Bronchial epithelial cell (primary cell): ENCODE measurements around the gene SPCS3. TPM values are rescaled to one million over a fixed set of nuclear protein-coding genes. Genes with fewer than 3 reads are reported as not detected.
A peak's percentile ranks its signal among the peaks of the same experiment; 100 is the strongest.

Experiments
- DNase-seq: peaks from one replicate; pipeline ENCODE4 v3.0.0-alpha.2; 2010; ENCODE audit warnings: low read depth
- FAIRE-seq: peaks from 2 replicates; lab custom pipeline; 2011; peaks lifted over from hg19 to GRCh38; lab: Jason Lieb, UNC
- H3K27me3 ChIP-seq: 2 replicates; pipeline ENCODE4 v1.5.1; 2011; ENCODE audit warnings: low read length; ENCODE audit not compliant: control insufficient read depth, insufficient read depth
- H3K36me3 ChIP-seq: 2 replicates; pipeline ENCODE4 v1.5.1; 2011; ENCODE audit warnings: low read length; ENCODE audit not compliant: control insufficient read depth, insufficient read depth
- H3K4me3 ChIP-seq: 2 replicates; pipeline ENCODE4 v1.5.1; 2011; ENCODE audit warnings: mild to moderate bottlenecking, low read depth, low read length, control low read depth
- total RNA-seq: library from RNA; depleted of rRNA; stranded (reverse); fragments of >200 nt; gene quantifications from 2 replicates; pipeline ENCODE4 v1.2.1, GENCODE V29; 2014
- TF ChIP-seq, protein P1 (sequence below): IDR thresholded peaks from 2 replicates; pipeline ENCODE4 v1.5.1; 2011; ENCODE audit warnings: mild to moderate bottlenecking, moderate library complexity, low read length, control low read depth, inconsistent platforms; ENCODE audit not compliant: insufficient read depth, severe bottlenecking

SPCS3 gene
- total RNA-seq, 1 donor from 2014 or later = 143 TPM

DNA sequence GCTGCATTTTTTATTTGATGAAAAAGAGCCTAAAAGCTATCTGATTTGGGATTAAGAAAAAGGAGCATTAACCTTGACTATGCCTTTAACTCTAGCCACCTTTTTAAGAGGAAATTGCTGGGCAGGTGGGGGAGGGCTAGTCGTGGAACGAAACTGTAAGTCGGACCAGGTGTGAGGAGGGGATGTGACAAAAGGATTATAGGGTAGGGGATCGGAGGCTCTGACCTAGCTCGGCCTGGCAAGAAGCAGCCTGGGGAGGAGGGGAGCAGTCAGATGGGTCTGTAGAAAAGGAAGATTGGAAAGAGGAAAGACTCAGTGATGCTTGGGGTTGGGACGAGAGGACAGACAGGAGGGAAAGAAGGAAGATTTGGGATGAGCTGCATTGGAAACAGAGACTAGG, 21.1 kb upstream of the SPCS3 start:
- Histone ChIP-seq H3K4me3 (no peak overlapping the region), H3K36me3 (no peaks in the 10 kb centered on the region), H3K27me3 (no peaks in the 10 kb centered on the region)
- TF ChIP-seq, protein P1, sequence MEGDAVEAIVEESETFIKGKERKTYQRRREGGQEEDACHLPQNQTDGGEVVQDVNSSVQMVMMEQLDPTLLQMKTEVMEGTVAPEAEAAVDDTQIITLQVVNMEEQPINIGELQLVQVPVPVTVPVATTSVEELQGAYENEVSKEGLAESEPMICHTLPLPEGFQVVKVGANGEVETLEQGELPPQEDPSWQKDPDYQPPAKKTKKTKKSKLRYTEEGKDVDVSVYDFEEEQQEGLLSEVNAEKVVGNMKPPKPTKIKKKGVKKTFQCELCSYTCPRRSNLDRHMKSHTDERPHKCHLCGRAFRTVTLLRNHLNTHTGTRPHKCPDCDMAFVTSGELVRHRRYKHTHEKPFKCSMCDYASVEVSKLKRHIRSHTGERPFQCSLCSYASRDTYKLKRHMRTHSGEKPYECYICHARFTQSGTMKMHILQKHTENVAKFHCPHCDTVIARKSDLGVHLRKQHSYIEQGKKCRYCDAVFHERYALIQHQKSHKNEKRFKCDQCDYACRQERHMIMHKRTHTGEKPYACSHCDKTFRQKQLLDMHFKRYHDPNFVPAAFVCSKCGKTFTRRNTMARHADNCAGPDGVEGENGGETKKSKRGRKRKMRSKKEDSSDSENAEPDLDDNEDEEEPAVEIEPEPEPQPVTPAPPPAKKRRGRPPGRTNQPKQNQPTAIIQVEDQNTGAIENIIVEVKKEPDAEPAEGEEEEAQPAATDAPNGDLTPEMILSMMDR = no peak
- no peak for DNase-seq
- FAIRE-seq = no peak

DNA sequence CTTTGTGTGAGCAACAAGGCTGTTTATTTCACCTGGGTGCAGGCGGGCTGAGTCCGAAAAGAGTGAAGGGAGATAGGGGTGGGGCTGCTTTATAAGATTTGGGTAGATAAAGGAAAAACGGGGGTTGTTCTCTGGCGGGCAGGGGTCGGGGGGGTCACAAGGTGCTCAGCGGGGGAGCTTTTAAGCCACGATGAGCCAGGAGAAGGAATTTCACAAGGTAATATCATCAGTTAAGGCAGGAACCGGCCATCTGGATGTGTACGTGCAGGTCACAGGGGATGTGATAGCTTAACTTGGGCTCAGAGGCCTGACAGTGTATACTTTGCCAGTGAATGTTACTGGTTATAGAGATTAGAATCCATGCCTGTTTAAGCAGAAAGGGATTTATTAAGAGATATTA, 19.7 kb upstream of the SPCS3 start:
- FAIRE-seq (no peak), DNase-seq (no peak)
- TF ChIP-seq, protein P1 = no peak
- Histone ChIP-seq H3K27me3 (no peaks in the 10 kb centered on the region), H3K4me3 (no peak overlapping the region), H3K36me3 (no peaks in the 10 kb centered on the region)

DNA sequence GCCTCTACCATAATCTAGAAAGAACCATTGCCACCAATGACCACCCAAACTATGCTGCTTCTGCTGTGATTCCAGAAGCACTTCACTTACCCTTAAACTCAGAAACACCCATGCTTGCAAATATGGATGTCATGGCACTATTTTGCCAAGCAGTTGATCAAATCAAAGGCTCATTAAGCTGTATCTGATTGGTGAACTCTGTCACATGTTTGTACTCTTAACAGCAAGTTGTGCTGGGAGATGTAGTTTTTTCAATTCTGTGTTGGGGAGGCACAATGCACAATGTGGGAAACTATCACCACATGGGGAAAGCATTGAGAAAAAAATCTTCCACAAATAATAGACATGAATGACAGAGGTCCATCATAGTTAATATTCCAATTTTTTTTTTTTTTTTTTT, 19.2 kb upstream of the SPCS3 start:
- TF ChIP-seq, protein P1 = no peak
- no peak for DNase-seq
- no peaks in the 10 kb centered on the region for H3K27me3 ChIP-seq
- no peaks in the 10 kb centered on the region for H3K36me3 ChIP-seq
- H3K4me3 ChIP-seq = no peak overlapping the region
- no peak for FAIRE-seq

DNA sequence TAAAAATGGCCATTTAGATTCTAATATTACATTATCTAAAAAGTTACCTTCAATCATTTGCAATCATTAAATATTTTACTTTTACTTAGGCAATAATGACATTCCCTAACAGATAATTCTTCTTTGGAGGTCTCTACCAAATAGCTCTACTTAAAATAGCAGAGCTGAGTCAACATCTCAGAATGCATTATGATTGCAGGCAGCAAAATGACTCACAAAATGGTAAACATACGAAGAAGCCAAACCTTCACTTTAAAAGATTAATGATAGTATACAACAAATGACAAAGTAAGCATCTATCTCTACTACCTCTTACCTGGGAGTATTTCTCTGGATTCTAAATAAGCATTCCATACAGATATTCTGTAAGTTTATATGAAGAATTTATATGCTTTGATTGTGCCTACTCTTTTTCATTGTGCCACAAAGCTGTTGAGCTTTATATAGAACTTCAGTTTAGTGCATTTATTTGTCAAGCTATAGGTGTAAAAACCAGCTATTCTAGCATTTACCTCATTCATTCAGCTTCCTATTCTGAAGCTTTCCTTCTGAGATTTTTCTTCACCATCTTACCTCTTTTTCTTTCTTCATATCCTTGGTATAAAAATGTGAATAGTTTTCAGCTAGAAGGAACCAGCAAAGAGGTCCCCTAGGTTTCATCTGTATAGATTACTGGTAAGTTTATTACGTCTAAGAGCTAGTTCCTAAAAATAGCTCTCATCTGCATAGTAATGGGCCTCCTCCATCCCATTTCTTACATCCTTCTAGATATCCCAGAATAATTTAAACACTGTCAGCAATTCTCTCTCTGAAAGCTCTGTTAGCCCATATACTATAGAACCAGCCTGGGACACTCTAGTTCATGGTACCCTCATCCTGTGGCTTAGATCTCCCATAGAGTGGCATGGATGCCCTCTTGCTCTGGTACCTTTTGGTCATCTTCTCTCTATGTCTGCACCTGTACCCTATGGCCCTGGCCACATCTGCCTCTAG, 17.2 kb upstream of the SPCS3 start:
- Histone ChIP-seq H3K4me3 (no peak overlapping the region), H3K36me3 (no peaks in the 10 kb centered on the region), H3K27me3 (no peaks in the 10 kb centered on the region)
- DNase-seq (peak; percentile 89), FAIRE-seq (no peak)
- TF ChIP-seq, protein P1 = no peak

DNA sequence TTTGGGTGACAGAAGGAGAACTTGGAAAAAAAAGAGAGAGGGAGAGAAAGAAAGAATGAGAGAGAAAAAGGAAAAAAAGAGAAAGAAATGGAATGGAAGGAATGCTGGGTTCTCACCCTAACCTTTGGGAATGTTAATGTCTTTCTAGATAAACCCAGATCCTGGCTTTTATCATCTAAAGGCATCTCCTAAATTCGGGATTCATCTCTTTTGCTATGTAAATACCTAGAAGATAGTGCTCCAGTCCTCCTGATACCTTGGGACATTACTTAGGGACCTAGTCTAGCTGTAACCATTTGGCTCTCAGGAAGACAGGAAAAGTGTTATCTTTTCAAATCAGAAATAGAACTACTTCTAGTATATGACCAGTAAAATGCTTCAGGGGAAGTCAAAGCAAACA, 15.8 kb upstream of the SPCS3 start:
- Histone ChIP-seq H3K27me3 (no peaks in the 10 kb centered on the region), H3K4me3 (no peak overlapping the region), H3K36me3 (no peaks in the 10 kb centered on the region)
- TF ChIP-seq, protein P1 = no peak
- FAIRE-seq (no peak), DNase-seq (no peak)
